H1 (cell line): ENCODE data around the gene MIXL1.

Experiments
- BRCA1 ChIP-seq: IDR thresholded peaks from 2 replicates; pipeline ENCODE4 v1.6.1; 2012; ENCODE audit warnings: low read depth, low read length, improper control_type of control experiment
- CHD2 ChIP-seq: IDR thresholded peaks from 2 replicates; pipeline ENCODE4 v1.6.1; 2012; ENCODE audit warnings: low read length, improper control_type of control experiment
- EP300 ChIP-seq, 2 experiments: IDR thresholded peaks; 1 replicate in 1 of 2; 2 replicates in 1 of 2; pipeline ENCODE4 v1.6.1; 2011 to 2012; ENCODE audit warnings: low read depth in 2 of 2, low read length in 2 of 2, mild to moderate bottlenecking in 2 of 2, borderline replicate concordance in 1 of 2, inconsistent platforms in 1 of 2, moderate library complexity in 1 of 2
- MAFK ChIP-seq: IDR thresholded peaks from 2 replicates; pipeline ENCODE4 v1.6.1; 2012; ENCODE audit warnings: low read depth, mild to moderate bottlenecking, improper control_type of control experiment, low read length
- POLR2A ChIP-seq, 2 experiments: IDR thresholded peaks; 1 replicate in 1 of 2; 2 replicates in 1 of 2; pipeline ENCODE4 v1.6.1; 2011; ENCODE audit warnings: low read depth in 2 of 2, low read length in 2 of 2, mild to moderate bottlenecking in 2 of 2; ENCODE audit errors: control extremely low read depth in 1 of 2
- POLR2AphosphoS5 ChIP-seq: IDR thresholded peaks from 2 replicates; pipeline ENCODE4 v1.6.1; 2011; ENCODE audit warnings: low read depth, low read length
- SRF ChIP-seq: IDR thresholded peaks from 2 replicates; pipeline ENCODE4 v1.6.1; 2011; ENCODE audit warnings: mild to moderate bottlenecking, low read depth, low read length, moderate library complexity
- TAF1 ChIP-seq: IDR thresholded peaks from 2 replicates; pipeline ENCODE4 v1.6.1; 2011; ENCODE audit warnings: mild to moderate bottlenecking, low read depth, low read length
- TBP ChIP-seq: IDR thresholded peaks from 2 replicates; pipeline ENCODE4 v1.6.1; 2011; ENCODE audit warnings: low read depth, low read length, improper control_type of control experiment
- TF ChIP-seq, protein P1 (sequence below), 3 experiments: IDR thresholded peaks; 1 replicate in 2 of 3; 2 replicates in 1 of 3; pipeline versions ENCODE4 v1.5.1 to v1.6.1; 2011; ENCODE audit warnings: low read length in 3 of 3, mild to moderate bottlenecking in 3 of 3, inconsistent platforms in 2 of 3, low read depth in 1 of 3, moderate library complexity in 1 of 3; ENCODE audit not compliant: insufficient read depth in 1 of 3; ENCODE audit errors: control extremely low read depth in 1 of 3

DNA sequence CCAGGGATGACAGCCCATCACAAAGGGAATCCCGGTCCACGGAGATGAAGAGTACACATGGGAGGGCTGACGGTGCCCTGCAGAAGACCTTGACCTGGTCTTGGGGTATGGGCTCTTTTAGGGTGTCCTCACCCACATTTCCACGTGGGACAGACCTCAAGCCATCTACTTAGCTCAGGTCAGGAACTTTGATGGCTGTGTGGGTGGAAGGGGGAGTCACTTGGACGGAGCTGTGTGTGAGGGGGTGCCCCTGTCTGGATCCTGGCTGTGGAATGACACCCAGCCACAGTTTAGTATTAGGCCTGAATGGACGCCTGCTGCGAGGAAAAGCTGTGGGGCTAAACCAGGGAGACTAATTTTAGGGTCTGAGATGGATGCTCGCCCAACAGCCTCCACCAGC lies 10.9 kb upstream of the MIXL1 start:
- TF ChIP-seq, protein P1, sequence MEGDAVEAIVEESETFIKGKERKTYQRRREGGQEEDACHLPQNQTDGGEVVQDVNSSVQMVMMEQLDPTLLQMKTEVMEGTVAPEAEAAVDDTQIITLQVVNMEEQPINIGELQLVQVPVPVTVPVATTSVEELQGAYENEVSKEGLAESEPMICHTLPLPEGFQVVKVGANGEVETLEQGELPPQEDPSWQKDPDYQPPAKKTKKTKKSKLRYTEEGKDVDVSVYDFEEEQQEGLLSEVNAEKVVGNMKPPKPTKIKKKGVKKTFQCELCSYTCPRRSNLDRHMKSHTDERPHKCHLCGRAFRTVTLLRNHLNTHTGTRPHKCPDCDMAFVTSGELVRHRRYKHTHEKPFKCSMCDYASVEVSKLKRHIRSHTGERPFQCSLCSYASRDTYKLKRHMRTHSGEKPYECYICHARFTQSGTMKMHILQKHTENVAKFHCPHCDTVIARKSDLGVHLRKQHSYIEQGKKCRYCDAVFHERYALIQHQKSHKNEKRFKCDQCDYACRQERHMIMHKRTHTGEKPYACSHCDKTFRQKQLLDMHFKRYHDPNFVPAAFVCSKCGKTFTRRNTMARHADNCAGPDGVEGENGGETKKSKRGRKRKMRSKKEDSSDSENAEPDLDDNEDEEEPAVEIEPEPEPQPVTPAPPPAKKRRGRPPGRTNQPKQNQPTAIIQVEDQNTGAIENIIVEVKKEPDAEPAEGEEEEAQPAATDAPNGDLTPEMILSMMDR (IDR thresholded peaks at IDR 0.05; ENCODE audit: control extremely low read depth in 1 of 3, insufficient read depth in 1 of 3, low read depth in 1 of 3, low read length in 3 of 3): no peak
- TF ChIP-seq POLR2A (IDR thresholded peaks at IDR 0.05; ENCODE audit: control extremely low read depth in 1 of 2, low read depth in 2 of 2, low read length in 2 of 2) (no peak), EP300 (IDR thresholded peaks at IDR 0.05; ENCODE audit: borderline replicate concordance in 1 of 2, low read depth in 2 of 2, low read length in 2 of 2) (no peak), POLR2AphosphoS5 (no peak), TAF1 (no peak), CHD2 (no peak), BRCA1 (no peak), SRF (no peak), TBP (no peak), MAFK (no peak)
